ENCODE results near the gene GCG. TPM values are rescaled to one million over a fixed set of nuclear protein-coding genes. Genes with fewer than 3 reads are reported as not detected.

The GCG gene
- total RNA-seq: not detected
- long read RNA-seq, donor 1: 0 reads
- long read RNA-seq, donor 2: 0 reads

GRCh38 chr2:162152147-162152546, at the start of gene GCG:
TSS of gene GCG (minus strand) at chr2:162152247. CDS start at chr2:162149178, 3,069 bp downstream.
- intact Hi-C loops (cut with DNase I): no loop called here
- no peak for DNase-seq (ENCODE audit: low spot score)

GRCh38 chr2:162200636-162201035, 48.6 kb upstream of the GCG start:
- intact Hi-C loops (cut with DNase I): no loop called here
- no peak for DNase-seq (ENCODE audit: low spot score)

- DNase-seq (ENCODE audit: low spot score): no peak
- intact Hi-C loops (cut with DNase I): no loop called here
These were observed 47.9 kb upstream of the GCG start for GRCh38 chr2:162199913-162200312.

- intact Hi-C loops (cut with DNase I): no loop called here
- DNase-seq (ENCODE audit: low spot score): no peak
These were observed 46.2 kb upstream of the GCG start for GRCh38 chr2:162198239-162198638.

- intact Hi-C loops (cut with DNase I): no loop called here
- no peak for DNase-seq (ENCODE audit: low spot score)
These were observed 45.2 kb upstream of the GCG start for GRCh38 chr2:162197069-162197825.

GRCh38 chr2:162196638-162197037, 44.6 kb upstream of the GCG start:
- DNase-seq (ENCODE audit: low spot score): no peak
- intact Hi-C loops (cut with DNase I): no loop called here

- intact Hi-C loops (cut with DNase I): no loop called here
- no peak for DNase-seq (ENCODE audit: low spot score)
These were observed 36.4 kb upstream of the GCG start for GRCh38 chr2:162188451-162188850.

GRCh38 chr2:162185541-162186232, 33.6 kb upstream of the GCG start:
- intact Hi-C loops (cut with DNase I): no loop called here
- DNase-seq (ENCODE audit: low spot score): no peak

GRCh38 chr2:162184821-162185450, 32.9 kb upstream of the GCG start:
- no peak for DNase-seq (ENCODE audit: low spot score)
- intact Hi-C loops (cut with DNase I): no loop called here

GRCh38 chr2:162184359-162184758, 32.3 kb upstream of the GCG start:
- DNase-seq (ENCODE audit: low spot score): no peak
- intact Hi-C loops (cut with DNase I): no loop called here

GRCh38 chr2:162182395-162182794, 30.3 kb upstream of the GCG start:
- no peak for DNase-seq (ENCODE audit: low spot score)
- intact Hi-C loops (cut with DNase I): no loop called here

- intact Hi-C loops (cut with DNase I): no loop called here
These were observed 25.3 kb upstream of the GCG start for GRCh38 chr2:162177301-162177700.

GRCh38 chr2:162175714-162176113, 23.7 kb upstream of the GCG start:
- no peak for DNase-seq (ENCODE audit: low spot score)
- intact Hi-C loops (cut with DNase I): no loop called here

More at GRCh38 chr2:162177301-162177700, 25.3 kb upstream of the GCG start:
- no peak for DNase-seq (ENCODE audit: low spot score)

- intact Hi-C loops (cut with DNase I): no loop called here
- DNase-seq (ENCODE audit: low spot score): no peak
These were observed 22.7 kb upstream of the GCG start for GRCh38 chr2:162174746-162175145.

- intact Hi-C loops (cut with DNase I): no loop called here
These were observed 20.8 kb upstream of the GCG start for GRCh38 chr2:162172802-162173370.

GRCh38 chr2:162166745-162167144, 14.7 kb upstream of the GCG start:
- no peak for DNase-seq (ENCODE audit: low spot score)
- intact Hi-C loops (cut with DNase I): no loop called here

More at GRCh38 chr2:162172802-162173370, 20.8 kb upstream of the GCG start:
- DNase-seq (ENCODE audit: low spot score): no peak

GRCh38 chr2:162166174-162166573, 14.1 kb upstream of the GCG start:
- intact Hi-C loops (cut with DNase I): no loop called here
- DNase-seq (ENCODE audit: low spot score): no peak

GRCh38 chr2:162164802-162165201, 12.8 kb upstream of the GCG start:
- intact Hi-C loops (cut with DNase I): no loop called here
- no peak for DNase-seq (ENCODE audit: low spot score)

GRCh38 chr2:162159446-162159845, 7.4 kb upstream of the GCG start:
- no peak for DNase-seq (ENCODE audit: low spot score)
- intact Hi-C loops (cut with DNase I): no loop called here

GRCh38 chr2:162156149-162156548, 4.1 kb upstream of the GCG start:
- intact Hi-C loops (cut with DNase I): no loop called here
- DNase-seq (ENCODE audit: low spot score): no peak

All from posterior vena cava (tissue), 2 donors.